OCI-LY7 (cell line): ENCODE results near the gene MCM3. TPM values are rescaled to one million over a fixed set of nuclear protein-coding genes. Genes with fewer than 3 reads are reported as not detected.

ENCODE experiments used
- BruUV-seq: library from RNA; stranded (reverse); fragments of 400-500 nt; replicated peaks from 2 replicates; lab custom pipeline; 2021; lab: Mats Ljungman, UMichigan
- CTCF ChIA-PET: fragments of 300-600 bp; sonication (Branson Sonifier 250); formaldehyde crosslinking; loops from one replicate; lab custom pipeline; 2022; ENCODE audit warnings: antibody characterized with exemption; ENCODE audit not compliant: unreplicated experiment; lab: Charles Lee
- POLR2A ChIA-PET: fragments of 300-600 bp; sonication (Branson Sonifier 250); formaldehyde crosslinking; loops from one replicate; lab custom pipeline; 2022; ENCODE audit warnings: antibody characterized with exemption; lab: Charles Lee
- DNase-seq: peaks from one replicate; pipeline ENCODE4 v3.0.0-alpha.2; 2015; ENCODE audit warnings: low spot score
- H2AFZ ChIP-seq: fragments of 200-600 bp; sonication (generic), shearing (Covaris generic); 2 replicates; pipeline ENCODE4 v1.6.1; 2014; ENCODE audit warnings: mild to moderate bottlenecking, antibody characterized with exemption, low read length, moderate library complexity
- H3K27ac ChIP-seq: fragments of 200-600 bp; sonication (generic); 2 replicates; pipeline ENCODE4 v1.5.1; 2014; ENCODE audit warnings: mixed run types, low read depth, mild to moderate bottlenecking, moderate library complexity, low read length, inconsistent platforms; ENCODE audit not compliant: poor library complexity, severe bottlenecking
- H3K36me3 ChIP-seq: fragments of 200-600 bp; sonication (generic); 2 replicates; pipeline ENCODE4 v1.6.1; 2014; ENCODE audit warnings: mild to moderate bottlenecking, antibody characterized with exemption, low read length, moderate library complexity, mixed read lengths; ENCODE audit not compliant: insufficient read depth
- H3K4me1 ChIP-seq: fragments of 200-600 bp; sonication (generic); 2 replicates; pipeline ENCODE4 v1.5.1; 2014; ENCODE audit warnings: mild to moderate bottlenecking, low read length; ENCODE audit not compliant: insufficient read depth, poor library complexity, severe bottlenecking
- H3K4me2 ChIP-seq: fragments of 200-600 bp; sonication (generic); 2 replicates; pipeline ENCODE4 v1.6.1; 2014; ENCODE audit warnings: mild to moderate bottlenecking, low read length
- H3K4me3 ChIP-seq: fragments of 200-600 bp; sonication (generic); 2 replicates; pipeline ENCODE4 v1.5.1; 2014; ENCODE audit warnings: mild to moderate bottlenecking, low read depth, low read length; ENCODE audit not compliant: poor library complexity, severe bottlenecking
- H3K79me2 ChIP-seq: fragments of 200-600 bp; sonication (generic); 2 replicates; pipeline ENCODE4 v1.6.1; 2016; ENCODE audit warnings: low read depth, mild to moderate bottlenecking, low read length, moderate library complexity, mixed read lengths; ENCODE audit not compliant: insufficient read depth
- H3K9me2 ChIP-seq: fragments of 200-600 bp; sonication (generic); 2 replicates; pipeline ENCODE4 v1.6.1; 2016; ENCODE audit warnings: mild to moderate bottlenecking, low read length, mixed read lengths; ENCODE audit not compliant: insufficient read depth
- H3K9me3 ChIP-seq: fragments of 200-600 bp; sonication (generic); 2 replicates; pipeline ENCODE4 v1.6.1; 2014; ENCODE audit warnings: mild to moderate bottlenecking, mixed run types, low read length, mixed read lengths
- H4K20me1 ChIP-seq: fragments of 200-600 bp; sonication (generic); 2 replicates; pipeline ENCODE4 v1.6.1; 2014; ENCODE audit warnings: mild to moderate bottlenecking, antibody characterized with exemption, low read length, moderate library complexity, mixed read lengths; ENCODE audit not compliant: insufficient read depth
- CTCF ChIP-seq: fragments of 200-600 bp; sonication (generic); conservative IDR thresholded peaks from 2 replicates; pipeline ENCODE4 v1.5.1; 2014; ENCODE audit warnings: mild to moderate bottlenecking, antibody characterized with exemption, low read length, moderate library complexity, mixed read lengths
- EZH2phosphoT487 ChIP-seq: fragments of 200-600 bp; sonication (generic); IDR thresholded peaks from 2 replicates; pipeline ENCODE4 v1.6.1; 2018; ENCODE audit warnings: low read depth, borderline replicate concordance, mild to moderate bottlenecking, mixed run types, antibody characterized with exemption, low read length, moderate library complexity, mixed read lengths
- intact Hi-C: fragments of 100-400 bp; cut with micrococcal nuclease; formaldehyde crosslinking; loops from one replicate; pipeline ENCODE4 v1.10.0; 2022; ENCODE audit not compliant: unreplicated experiment
- total RNA-seq, 2 experiments: library from RNA; depleted of rRNA in 1 of 2; stranded (reverse); fragments of >200 nt in 1 of 2; shearing (Covaris generic) in 1 of 2; gene quantifications; 2 replicates each; pipeline ENCODE4 v1.2.3, GENCODE V29; 2014 to 2022

MCM3 gene
- total RNA-seq, 2 experiments from 2014 or later: 272 to 295 TPM

GRCh38 chr6:52328303-52328662 is 43.7 kb upstream of the MCM3 start:
- H3K36me3 ChIP-seq: no peaks in the 10 kb centered on the region
- BruUV-seq: no TSS peak
- H3K4me1 ChIP-seq: peaks cover 44% of the 10 kb centered on the region
- H3K9me3 ChIP-seq: no peaks in the 10 kb centered on the region
- H3K79me2 ChIP-seq: no peaks in the 10 kb centered on the region
- no peak for TF ChIP-seq CTCF
- TF ChIP-seq EZH2phosphoT487: no peak
- no peak overlapping the region for H3K27ac ChIP-seq
- CTCF ChIA-PET: no interaction called here
- no peak overlapping the region for H3K4me3 ChIP-seq
- POLR2A ChIA-PET: interaction anchor here (0.6 to 1.8 kb wide), 7 partner anchors 9 to 37 kb away, joined by 3 to 5 read pairs (median 3); no protein-coding TSS in a partner anchor
- DNase-seq: no peak
- no peaks in the 10 kb centered on the region for H4K20me1 ChIP-seq
- H3K9me2 ChIP-seq: no peaks in the 10 kb centered on the region
- intact Hi-C loops: no loop called here
- H2AFZ ChIP-seq: peak overlapping the region; percentile 68
- H3K4me2 ChIP-seq: peak overlapping the region; percentile 28; the same call in 1 of the 2 replicates

- Histone ChIP-seq H2AFZ (peak overlapping the region; percentile 23), H3K9me2 (no peaks in the 10 kb centered on the region), H4K20me1 (no peaks in the 10 kb centered on the region), H3K9me3 (no peaks in the 10 kb centered on the region), H3K79me2 (no peaks in the 10 kb centered on the region), H3K4me3 (no peak overlapping the region), H3K27ac (no peak overlapping the region), H3K4me2 (peak overlapping the region; percentile 39), H3K36me3 (no peaks in the 10 kb centered on the region), H3K4me1 (peaks cover 58% of the 10 kb centered on the region)
- no TSS peak for BruUV-seq
- DNase-seq: no peak
- intact Hi-C loops: no loop called here
- TF ChIP-seq EZH2phosphoT487 (no peak), CTCF (no peak)
- POLR2A ChIA-PET: interaction anchor here (0.6 to 1.1 kb wide), 4 partner anchors 17 to 41 kb away, joined by 3 to 4 read pairs (median 3); no protein-coding TSS in a partner anchor
- CTCF ChIA-PET: no interaction called here
Measured at GRCh38 chr6:52326540-52327364, 42.2 kb upstream of the MCM3 start.
